ENCODE measurements around the gene DNAH17. TPM values are rescaled to one million over a fixed set of nuclear protein-coding genes. Genes with fewer than 3 reads are reported as not detected.

The DNAH17 gene
- total RNA-seq, 1 donor from 2014 or later: 0.54 TPM

- DNase-seq (ENCODE audit: extremely low spot score, unreplicated experiment): no peak
- H3K9me3 Mint-ChIP-seq (ENCODE audit: unreplicated experiment): no peaks in the 10 kb centered on the region
- H3K36me3 Mint-ChIP-seq (ENCODE audit: unreplicated experiment): peaks cover 2% of the 10 kb centered on the region
- no peak overlapping the region for H3K27ac Mint-ChIP-seq (ENCODE audit: unreplicated experiment)
- no peak overlapping the region for H3K4me3 Mint-ChIP-seq (ENCODE audit: unreplicated experiment)
- peaks cover 4% of the 10 kb centered on the region for H3K4me1 Mint-ChIP-seq (ENCODE audit: unreplicated experiment)
- peaks cover 9% of the 10 kb centered on the region for H3K27me3 Mint-ChIP-seq (ENCODE audit: unreplicated experiment)
- no peak for TF ChIP-seq CTCF (IDR thresholded peaks at IDR 0.05)
Observed at GRCh38 chr17:78479369-78479768, 97.8 kb downstream of the DNAH17 start.

- H3K9me3 Mint-ChIP-seq (ENCODE audit: unreplicated experiment): no peaks in the 10 kb centered on the region
- no peak for TF ChIP-seq CTCF (IDR thresholded peaks at IDR 0.05)
- H3K27ac Mint-ChIP-seq (ENCODE audit: unreplicated experiment): no peak overlapping the region
- peaks cover 2% of the 10 kb centered on the region for H3K36me3 Mint-ChIP-seq (ENCODE audit: unreplicated experiment)
- peaks cover 10% of the 10 kb centered on the region for H3K27me3 Mint-ChIP-seq (ENCODE audit: unreplicated experiment)
- no peaks in the 10 kb centered on the region for H3K4me1 Mint-ChIP-seq (ENCODE audit: unreplicated experiment)
- no peak overlapping the region for H3K4me3 Mint-ChIP-seq (ENCODE audit: unreplicated experiment)
- DNase-seq (ENCODE audit: extremely low spot score, unreplicated experiment): no peak
Observed at GRCh38 chr17:78478757-78479297, 98.4 kb downstream of the DNAH17 start.

- Mint-ChIP-seq H3K9me3 (ENCODE audit: unreplicated experiment) (no peaks in the 10 kb centered on the region), H3K27ac (ENCODE audit: unreplicated experiment) (no peak overlapping the region), H3K27me3 (ENCODE audit: unreplicated experiment) (peaks cover 10% of the 10 kb centered on the region), H3K36me3 (ENCODE audit: unreplicated experiment) (peaks cover 2% of the 10 kb centered on the region), H3K4me3 (ENCODE audit: unreplicated experiment) (no peak overlapping the region), H3K4me1 (ENCODE audit: unreplicated experiment) (no peaks in the 10 kb centered on the region)
- TF ChIP-seq CTCF (IDR thresholded peaks at IDR 0.05): no peak
- DNase-seq (ENCODE audit: extremely low spot score, unreplicated experiment): no peak
Observed at GRCh38 chr17:78477913-78478756, 99.1 kb downstream of the DNAH17 start.

- TF ChIP-seq CTCF (IDR thresholded peaks at IDR 0.05): no peak
- Mint-ChIP-seq H3K9me3 (ENCODE audit: unreplicated experiment) (no peaks in the 10 kb centered on the region), H3K4me1 (ENCODE audit: unreplicated experiment) (no peaks in the 10 kb centered on the region), H3K27ac (ENCODE audit: unreplicated experiment) (no peak overlapping the region), H3K27me3 (ENCODE audit: unreplicated experiment) (peaks cover 10% of the 10 kb centered on the region), H3K4me3 (ENCODE audit: unreplicated experiment) (no peak overlapping the region), H3K36me3 (ENCODE audit: unreplicated experiment) (no peaks in the 10 kb centered on the region)
- DNase-seq (ENCODE audit: extremely low spot score, unreplicated experiment): no peak
Observed at GRCh38 chr17:78476973-78477372, 100.2 kb downstream of the DNAH17 start.

GRCh38 chr17:78476149-78476548 lies 101.0 kb downstream of the DNAH17 start:
- Mint-ChIP-seq H3K27ac (ENCODE audit: unreplicated experiment) (no peak overlapping the region), H3K9me3 (ENCODE audit: unreplicated experiment) (no peaks in the 10 kb centered on the region), H3K4me1 (ENCODE audit: unreplicated experiment) (no peaks in the 10 kb centered on the region), H3K4me3 (ENCODE audit: unreplicated experiment) (no peak overlapping the region), H3K36me3 (ENCODE audit: unreplicated experiment) (no peaks in the 10 kb centered on the region), H3K27me3 (ENCODE audit: unreplicated experiment) (peaks cover 10% of the 10 kb centered on the region)
- DNase-seq (ENCODE audit: extremely low spot score, unreplicated experiment): no peak
- no peak for TF ChIP-seq CTCF (IDR thresholded peaks at IDR 0.05)

Measured in osteocyte (in vitro differentiated cells).